GM19238 (cell line): ENCODE data around the gene GRAMD1B.
"Not testable (repeated sequence)": the region's sequence is repeated elsewhere in the genome, so short reads cannot be mapped to it uniquely, and the experiment has no call there.

Source experiments
- DNase-seq: peaks from one replicate; pipeline ENCODE4 v3.0.0; 2011; ENCODE audit warnings: low spot score; ENCODE audit not compliant: insufficient read length

The GRAMD1B gene

DNA sequence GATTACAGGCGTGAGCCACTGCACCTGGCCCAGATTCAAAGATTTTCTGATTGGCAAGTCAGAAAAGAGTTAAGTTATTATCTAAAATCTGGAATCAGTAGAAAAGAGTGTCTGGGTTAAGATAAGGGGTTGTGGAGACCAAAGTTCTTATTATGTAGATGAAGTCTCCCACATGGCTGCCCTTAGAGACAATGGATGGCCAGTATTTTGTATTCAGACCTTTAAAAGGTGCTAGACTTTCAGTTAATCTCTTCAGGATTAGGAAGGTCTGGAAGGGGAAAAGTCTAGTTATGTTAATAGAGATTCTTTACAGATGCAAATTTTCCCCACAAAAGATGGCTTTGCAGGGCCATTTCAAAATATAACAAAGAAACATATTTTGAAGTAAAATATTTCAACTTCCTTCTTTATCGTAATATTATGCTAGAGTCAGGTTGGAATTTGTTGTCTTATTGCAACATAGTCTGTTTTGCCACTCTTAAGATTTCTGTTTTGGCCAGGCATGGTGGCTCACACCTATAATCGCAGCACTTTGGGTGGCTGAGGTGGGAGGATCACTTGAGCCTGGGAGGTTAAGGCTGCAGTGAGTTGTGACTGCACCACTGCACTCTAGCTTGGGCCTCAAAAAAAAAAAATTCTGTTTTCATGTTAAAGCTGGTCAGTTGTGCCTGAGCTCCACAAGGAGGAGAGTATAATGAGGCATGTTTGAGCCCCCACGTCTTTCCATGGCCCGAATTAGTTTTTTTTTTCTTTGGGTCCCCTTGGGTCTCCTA, 14.0 kb downstream of the GRAMD1B start:
- no peak for DNase-seq

DNA sequence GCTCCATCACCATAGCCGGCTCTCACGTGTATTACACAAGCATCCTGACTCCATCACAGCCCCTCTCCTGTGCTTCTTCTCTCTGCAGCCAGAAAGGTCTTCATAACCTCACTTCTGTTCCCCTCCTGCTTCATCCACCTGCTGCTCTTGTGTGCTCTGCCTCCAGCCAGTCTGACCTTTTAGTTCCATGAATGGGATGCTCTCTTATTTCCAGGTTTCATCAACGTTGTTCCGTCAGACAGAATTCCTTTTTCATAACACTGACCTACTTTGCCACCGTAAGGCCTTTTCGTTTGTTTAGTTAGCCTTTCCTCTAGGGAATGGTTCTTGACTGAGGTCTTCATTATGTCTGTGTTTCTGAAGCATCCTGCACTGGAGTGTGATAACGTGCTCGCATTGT, 18.8 kb downstream of the GRAMD1B start:
- no peak for DNase-seq

DNA sequence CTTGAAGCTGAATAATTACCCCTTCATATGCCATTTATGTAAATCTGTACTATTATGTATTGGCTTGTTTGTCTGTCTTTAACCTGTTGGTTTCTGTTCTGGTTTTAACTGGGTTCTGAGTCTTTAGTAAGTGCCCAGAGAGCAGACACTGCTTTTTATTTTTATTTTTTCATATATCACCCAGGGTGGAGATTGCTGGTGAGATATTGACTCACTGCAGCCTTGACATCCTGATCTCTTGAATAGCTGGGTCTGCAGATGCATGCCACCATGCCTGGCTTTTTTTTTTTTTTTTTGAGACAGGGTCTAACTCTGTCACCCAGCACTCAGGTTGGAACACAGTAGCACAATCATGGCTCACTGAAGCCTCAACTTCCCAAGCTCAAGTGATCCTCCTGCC, 19.4 kb downstream of the GRAMD1B start:
- no peak for DNase-seq

DNA sequence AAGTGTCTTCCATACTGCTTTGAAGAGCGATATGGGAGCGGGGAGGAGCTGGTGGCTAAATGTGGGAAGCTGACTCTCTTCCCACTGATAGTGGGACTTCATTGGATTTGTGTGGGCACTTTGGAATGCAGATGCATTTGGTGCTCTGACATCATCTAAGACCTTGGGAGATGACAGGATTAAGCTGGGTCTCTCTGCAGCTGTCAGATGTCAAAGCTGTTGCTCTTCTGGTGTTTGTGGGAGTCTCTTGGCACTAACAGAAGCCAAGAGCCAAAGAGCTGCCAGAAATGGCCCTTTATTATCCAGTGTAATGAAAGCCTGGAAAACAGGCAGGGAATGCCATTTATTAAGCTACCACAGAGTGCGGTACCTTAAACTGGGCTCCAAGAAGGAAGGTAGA, 20.6 kb downstream of the GRAMD1B start:
- DNase-seq, result no peak

DNA sequence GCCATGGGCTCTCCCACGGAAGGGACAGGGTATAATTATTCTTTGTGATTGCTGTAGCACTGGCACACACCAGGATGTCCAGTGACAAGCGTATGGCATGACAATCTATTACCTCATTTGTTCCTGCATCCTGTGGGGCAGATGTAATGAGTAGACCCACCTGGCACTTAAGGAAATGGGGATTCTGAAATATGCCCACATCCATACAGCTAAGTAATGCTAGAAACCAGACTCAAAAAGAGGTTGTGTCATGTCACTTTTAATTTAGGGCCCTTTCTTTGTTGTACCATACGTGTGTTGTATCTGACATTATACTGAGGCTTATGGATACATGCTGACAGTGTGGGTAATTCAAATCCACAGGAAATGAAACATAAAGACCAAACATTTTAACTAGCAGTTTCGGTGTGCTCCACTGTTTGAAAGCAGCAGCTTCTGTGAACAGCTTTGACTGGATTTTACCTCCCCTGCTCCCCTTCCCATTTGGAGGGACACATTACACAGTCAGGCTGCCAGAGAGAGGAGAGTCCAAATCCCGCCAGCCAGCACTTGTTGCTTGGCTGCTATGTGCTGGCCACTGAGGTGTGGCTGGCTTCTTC, 21.2 kb downstream of the GRAMD1B start:
- no peak for DNase-seq

DNA sequence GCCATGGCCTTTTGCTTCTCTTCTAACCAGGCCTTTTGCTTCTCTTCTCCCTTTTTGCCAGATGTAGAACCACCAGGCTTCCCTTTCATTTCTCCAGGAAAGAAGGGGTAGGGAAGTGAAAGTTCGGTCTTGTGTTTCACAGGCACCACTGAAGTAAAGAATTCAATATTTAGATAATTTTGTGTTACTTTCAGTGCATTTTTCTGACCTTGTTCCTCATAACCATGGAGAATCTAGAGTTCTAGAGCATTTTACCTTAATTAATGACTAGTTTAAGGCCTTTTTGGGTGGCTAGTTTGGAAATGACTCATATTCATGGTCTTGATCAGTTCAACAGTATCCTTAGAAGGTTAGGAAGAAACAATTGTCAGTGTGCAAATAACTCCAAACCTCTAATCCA, 22.7 kb downstream of the GRAMD1B start:
- DNase-seq, result no peak

DNA sequence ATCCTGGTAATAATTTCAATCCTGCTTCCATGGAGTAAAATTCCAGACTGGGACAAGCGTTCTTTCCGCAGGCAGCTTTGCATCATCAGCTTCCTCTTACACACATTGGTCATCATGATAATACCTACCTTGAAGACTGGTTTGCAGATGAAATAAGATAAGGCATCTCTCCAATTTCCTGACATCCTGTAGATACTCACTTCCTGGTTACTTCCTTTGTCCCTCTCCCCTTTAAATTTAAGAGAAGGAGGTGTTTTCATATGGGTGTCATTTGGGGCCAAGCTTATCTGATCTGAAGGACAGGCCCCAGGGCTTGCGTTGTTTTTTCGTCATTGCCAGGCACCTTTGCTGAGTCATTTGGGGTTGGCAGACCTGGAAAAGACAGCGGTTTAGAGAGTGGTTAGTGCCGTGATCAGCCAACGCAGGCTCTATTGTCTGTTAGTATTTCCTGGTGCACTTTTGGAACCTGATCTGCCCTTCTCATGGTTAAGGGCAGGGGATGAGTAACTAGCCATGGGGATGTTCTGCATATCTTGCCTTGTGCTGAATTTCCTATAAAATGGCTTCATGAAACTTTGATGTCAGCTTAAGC, 24.1 kb downstream of the GRAMD1B start:
- DNase-seq, result no peak

DNA sequence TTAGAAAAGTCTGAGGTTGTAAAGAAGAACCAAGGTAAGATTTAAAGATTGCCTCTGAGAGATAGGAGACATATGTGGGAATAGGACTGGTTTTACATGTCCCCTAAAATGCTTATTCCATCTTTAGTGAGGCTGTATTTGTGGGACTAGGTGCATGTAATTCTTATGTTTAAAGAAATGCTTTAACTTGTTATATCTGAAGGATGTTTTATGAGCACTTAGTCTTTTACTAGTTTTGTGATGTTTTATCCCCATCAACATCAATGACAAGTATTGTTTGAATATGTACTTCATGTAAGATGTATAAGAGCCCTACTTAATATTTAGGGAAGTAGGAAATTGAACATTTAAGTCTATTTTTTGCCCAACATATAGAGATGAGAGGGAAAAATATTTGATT, 24.7 kb downstream of the GRAMD1B start:
- DNase-seq, result no peak

DNA sequence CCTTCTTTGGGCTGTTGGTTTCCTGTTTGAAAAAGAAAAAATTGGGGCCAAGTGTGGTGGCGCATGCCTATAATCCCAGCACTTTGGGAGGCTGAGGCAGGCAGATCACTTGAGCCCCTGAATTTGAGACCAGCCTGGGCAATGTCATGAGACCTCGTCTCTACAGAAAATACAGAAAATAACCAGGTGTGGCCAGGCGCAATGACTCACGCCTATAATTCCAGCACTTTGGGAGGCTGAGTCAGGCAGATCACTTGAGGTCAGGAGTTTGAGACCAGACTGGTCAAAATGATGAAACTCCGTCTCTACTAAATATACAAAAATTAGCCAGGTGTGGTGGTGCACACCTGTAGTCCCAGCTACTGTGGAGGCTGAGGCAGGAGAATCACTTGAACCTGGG, 26.4 kb downstream of the GRAMD1B start:
- not testable (repeated sequence) for DNase-seq

DNA sequence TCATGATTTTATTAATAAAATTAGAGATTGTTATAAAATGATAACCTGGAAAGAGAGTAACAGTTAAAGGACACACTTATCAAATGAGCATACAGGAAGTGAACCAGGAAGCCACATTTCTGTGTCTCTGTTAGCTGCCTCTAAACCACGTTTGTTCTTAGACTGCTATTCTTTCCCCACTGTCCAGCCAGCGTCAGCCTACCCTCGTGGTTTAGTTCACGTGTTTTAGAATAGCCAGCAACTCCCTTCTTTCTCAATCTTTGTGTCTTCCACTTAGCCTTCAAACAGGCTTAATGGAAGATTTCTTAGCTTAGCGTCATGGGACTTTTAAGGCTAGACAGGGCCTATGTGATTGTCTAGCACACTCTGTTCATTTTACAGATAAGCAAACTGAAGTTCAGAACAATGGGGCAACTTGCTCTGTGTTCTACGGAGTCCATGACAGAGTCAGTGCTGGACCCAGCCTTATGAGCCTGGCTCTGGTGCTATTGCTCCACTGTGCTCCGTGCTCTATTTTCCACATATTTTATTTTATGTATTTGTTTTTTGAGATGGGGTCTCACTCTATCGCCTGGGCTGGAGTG, 27.2 kb downstream of the GRAMD1B start:
- DNase-seq, result no peak

DNA sequence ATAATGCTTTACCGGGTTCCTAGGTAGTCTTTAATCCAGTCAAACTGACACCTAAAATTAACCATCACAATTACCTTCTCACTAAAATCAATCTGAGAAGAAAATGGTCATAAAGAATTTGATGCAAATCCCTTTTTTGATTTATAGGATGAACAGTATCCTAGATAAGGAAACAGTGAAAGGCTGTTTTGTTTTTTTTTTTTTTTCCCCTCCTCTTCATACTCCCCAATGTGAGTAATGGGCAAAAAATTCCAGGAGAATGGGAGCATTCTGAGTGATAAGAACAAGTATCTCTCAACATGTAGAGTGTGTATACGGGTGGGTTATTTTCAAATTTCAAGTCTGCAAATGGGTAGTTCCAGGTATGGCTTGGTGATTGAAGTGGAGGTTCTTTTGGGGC, 28.4 kb downstream of the GRAMD1B start:
- DNase-seq, result no peak

DNA sequence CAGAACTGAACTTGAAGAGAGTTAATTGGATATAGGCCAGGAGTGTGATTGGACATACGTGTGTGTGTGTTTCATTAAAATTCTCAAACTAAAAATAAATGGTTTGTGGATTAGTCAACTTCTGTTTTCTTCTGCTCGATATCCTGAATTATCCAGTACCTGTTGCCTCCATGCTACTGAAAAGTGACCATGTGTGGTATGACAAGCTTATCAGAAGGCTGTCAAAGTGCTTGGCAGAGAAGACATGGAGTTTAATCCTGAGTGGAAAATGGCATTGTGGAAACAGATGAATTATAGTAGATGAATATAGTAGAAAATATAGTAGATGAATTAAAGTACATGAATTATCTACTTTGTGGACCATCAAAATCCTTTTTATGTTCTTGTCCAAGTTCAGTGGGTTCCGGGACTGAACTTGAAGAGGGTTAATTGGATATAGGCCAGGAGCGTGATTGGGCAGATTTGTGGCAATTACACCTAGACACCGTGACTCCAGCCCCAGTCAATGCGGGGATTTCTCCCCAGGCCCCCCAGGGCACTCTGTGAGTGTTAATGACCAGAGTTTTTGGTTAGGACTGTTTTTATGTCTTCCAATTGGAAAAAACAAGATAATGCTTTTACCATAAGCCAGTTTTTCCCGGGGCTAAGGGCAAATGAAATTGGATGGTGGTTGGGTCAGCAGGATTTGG, 30.1 kb downstream of the GRAMD1B start:
- DNase-seq, result no peak

DNA sequence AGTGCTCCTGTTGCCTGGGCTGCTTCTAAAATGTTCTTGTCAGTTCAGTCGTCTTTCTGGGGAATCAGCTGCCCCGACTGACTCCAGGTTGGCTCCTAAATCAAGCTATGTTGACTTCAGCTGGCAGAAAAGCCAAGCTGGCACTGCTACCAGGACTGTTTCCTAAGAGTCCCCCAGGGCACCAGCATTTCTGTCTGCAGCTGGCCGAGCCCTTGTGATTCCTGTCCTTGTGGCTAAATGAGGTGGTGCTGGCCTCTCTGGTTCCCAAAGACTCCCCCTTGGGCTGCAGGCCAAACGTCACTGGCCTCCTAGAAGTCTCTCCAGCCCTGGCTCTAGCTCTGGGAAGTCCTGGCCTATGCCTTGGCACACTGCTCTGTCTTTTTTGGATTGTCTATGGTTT, 31.1 kb downstream of the GRAMD1B start:
- no peak for DNase-seq

DNA sequence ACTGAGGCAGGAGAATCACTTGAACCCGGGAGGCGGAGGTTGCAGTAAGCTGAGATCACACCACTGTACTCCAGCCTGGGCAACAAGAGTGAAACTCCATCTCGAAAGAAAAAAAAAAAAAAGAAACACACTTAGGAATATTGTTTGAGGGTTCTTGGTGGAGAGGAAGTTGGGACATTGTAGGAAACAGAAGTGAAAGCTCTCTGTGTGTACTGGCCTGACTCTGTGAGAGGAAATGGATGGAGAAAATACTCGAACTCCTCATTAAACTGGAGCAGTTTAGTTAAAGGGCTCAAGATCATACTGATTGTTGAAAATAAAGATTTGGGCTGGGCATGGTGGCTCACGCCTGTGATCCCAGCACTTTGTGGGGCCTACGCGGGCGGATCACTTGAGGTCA, 35.6 kb downstream of the GRAMD1B start:
- DNase-seq, result not testable (repeated sequence)

DNA sequence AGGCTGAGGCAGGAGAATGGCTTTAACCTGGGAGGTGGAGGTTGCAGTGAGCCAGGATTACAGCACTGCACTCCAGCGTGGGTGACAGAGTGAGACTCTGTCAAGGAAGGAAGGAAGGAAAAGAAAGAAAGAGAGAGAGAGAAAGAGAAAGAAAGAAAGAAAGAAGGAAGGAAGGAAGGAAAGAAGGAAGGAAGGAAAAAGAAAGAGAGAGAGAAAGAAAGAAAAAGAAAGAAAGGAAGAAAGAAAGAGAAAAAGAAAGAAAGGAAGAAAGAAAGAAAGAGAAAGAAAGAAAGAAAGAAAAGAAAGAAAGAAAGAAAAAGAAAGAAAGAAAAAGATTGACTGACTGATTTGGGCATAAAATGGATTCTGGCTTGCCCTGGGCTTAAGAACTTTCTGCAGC, 36.1 kb downstream of the GRAMD1B start:
- not testable (repeated sequence) for DNase-seq

DNA sequence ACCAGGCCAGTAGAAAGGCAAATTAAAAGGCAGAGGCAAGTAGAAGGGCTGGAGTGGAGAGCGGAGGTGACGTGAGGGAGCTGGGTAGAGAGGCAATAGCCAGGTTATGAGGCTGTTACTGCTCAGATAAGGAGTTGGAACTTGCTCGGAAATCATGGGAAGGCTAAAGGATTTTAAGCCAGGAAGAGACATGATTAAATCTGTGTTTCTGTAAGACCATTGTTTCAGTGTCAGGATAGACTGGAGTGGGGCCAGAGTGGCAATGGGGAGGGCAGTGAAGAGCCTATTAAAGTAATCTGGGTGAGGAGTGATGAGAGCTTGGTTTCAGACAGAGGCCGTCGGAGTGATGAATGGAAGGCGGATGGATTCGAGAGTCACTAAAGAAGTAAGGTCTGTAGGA, 39.0 kb downstream of the GRAMD1B start:
- no peak for DNase-seq

DNA sequence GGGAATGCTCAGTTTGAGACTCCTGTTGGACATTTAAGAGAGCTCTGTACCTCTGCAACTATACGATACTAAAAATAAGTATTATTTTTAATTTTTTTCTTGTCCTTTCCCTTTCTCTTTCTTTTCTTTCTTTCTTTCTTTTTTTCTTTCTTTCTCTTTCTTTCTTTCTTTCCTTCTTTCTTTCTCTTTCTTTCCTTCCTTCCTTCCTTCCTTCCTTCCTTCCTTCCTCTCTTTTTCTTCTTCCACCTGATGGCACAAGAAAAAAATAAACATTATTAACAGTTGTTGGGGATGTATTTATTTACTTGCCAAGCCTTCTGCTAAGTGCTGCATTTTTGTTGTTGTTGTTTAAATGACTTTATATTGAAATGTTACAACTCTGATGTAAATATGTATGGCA, 39.5 kb downstream of the GRAMD1B start:
- no peak for DNase-seq

DNA sequence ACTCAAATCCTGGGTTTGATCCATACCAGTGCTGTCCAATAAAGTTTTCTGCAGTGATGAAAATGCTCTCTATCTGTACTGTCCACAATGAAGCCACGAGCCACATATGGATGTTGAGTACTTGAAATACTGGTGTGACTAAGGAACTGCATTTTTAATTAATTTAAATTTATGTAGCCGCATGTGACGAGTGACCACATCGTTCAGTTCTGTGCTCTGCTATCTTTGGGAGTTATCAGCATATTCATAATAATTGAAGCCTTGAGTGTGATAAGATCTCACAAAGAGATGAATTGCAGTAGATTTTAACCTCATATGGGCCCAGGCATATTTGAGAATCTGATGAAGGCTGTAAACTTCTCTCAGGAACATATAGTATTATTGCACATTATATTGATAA, 40.8 kb downstream of the GRAMD1B start:
- no peak for DNase-seq

DNA sequence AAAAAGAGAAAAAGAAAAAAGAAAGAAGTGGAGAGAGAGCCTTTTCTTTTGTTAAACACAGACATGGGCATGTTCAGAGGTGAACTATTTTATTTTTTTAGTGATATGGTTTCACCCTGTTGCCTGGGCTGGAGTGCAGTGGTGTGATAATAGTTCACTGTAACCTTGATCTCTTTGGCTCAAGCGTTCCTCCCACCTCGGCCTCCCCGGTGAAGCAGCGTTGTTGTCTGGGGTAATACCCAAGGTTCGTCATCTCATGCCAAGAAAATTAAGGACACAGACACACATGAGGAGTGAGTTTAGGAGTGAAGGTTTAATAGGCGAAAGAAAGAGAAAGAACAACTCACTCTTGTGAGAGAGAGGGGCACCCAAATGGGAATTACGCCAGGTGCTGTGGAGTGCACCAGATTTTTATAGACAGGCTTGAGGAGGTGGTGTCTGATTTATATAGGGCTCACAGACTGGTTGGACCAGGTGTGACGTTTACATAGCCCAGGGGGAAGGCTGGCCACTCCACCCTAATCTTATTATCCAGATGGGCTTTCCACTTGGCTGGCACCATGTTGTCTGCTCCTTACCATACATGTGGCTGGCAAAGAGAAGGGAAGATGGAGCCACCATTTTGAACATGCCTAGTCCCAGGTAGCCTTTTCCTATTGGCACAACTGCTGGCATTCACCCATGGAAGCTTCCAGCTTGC, 42.3 kb downstream of the GRAMD1B start:
- no peak for DNase-seq

DNA sequence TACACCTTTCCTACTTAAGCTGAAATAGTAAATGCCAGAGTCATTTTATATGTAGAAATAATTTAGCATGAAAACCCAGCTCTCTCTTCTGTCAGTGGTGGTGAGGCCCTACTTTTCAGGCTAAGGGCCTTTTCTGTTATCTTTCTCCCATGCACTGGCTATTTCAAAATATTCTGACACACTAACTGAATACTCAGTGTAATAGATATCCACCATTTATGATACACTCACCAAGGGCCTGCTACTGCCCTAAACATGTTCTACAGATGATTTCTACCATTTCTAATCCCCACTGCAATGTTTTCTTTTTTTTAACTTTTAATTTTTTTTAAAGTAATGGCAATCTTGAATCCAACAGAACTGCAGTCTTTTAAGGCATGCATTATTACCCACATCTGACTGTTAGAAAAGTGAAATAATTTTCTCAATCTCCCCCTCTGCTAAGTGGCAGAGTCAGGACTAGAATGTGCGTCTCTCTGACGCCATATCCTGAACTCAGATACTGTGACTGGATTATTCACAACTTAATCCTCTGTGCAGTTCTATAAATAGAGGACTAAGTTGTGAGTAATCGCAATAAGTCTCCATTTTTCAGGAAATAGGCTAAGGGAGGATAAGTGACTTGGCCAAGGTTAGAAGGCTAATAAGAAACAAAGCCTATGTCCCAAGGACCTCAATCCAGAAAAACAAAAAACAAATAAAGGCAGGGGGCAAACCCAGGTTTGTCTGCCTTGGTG, 44.0 kb downstream of the GRAMD1B start:
- no peak for DNase-seq

DNA sequence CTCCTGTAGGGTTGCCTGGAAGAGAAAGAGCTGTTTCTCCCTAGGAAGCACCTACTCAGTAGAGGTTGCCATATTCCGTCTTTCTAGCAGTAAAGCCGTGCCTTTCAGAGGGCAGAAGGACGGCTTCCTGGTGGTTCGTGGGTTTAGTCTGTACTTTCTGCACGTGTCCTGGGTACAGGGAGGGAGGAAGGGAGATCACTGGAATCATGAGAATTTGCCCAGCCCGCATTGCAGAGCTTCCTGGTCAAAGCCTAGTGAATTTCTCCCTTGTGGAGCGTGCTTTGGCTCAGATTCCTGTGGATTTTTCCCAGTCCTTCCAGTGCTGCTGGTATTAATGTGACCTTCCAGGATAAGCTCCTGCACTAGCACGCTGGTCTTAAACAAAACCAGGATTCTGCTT, 44.9 kb downstream of the GRAMD1B start:
- no peak for DNase-seq
